AG08396 (cell line): ENCODE results near the gene CDC73.
"Not testable (repeated sequence)": the region's sequence is repeated elsewhere in the genome, so short reads cannot be mapped to it uniquely, and the experiment has no call there.

ENCODE experiments used
- DNase-seq: peaks from one replicate; pipeline ENCODE4 v3.0.0; 2012; ENCODE audit warnings: low spot score, mixed read lengths

The CDC73 gene

GRCh38 chr1:193114485-193115095, 7.2 kb upstream of the CDC73 start:
- DNase-seq, result no peak

- peak; percentile 83 for DNase-seq
Measured at GRCh38 chr1:193115629-193116227, 6.1 kb upstream of the CDC73 start.

GRCh38 chr1:193117167-193117566, 4.7 kb upstream of the CDC73 start:
- DNase-seq, result not testable (repeated sequence)

- no peak for DNase-seq
Measured at GRCh38 chr1:193118194-193118593, 3.6 kb upstream of the CDC73 start.

- no peak for DNase-seq
Measured at GRCh38 chr1:193118803-193119730, 2.8 kb upstream of the CDC73 start.

- DNase-seq, result no peak
Measured at GRCh38 chr1:193120604-193121166, 1.1 kb upstream of the CDC73 start.

- no peak for DNase-seq
Measured at GRCh38 chr1:193123751-193124150, 1.9 kb downstream of the CDC73 start.

- no peak for DNase-seq
Measured at GRCh38 chr1:193125369-193125768, 3.5 kb downstream of the CDC73 start.

- no peak for DNase-seq
Measured at GRCh38 chr1:193131266-193131860, 9.5 kb downstream of the CDC73 start.

GRCh38 chr1:193140254-193140653, 18.4 kb downstream of the CDC73 start:
- DNase-seq, result no peak

GRCh38 chr1:193141804-193142203, 20.0 kb downstream of the CDC73 start:
- DNase-seq, result no peak

GRCh38 chr1:193142409-193142808, 20.6 kb downstream of the CDC73 start:
- DNase-seq, result no peak

- no peak for DNase-seq
Measured at GRCh38 chr1:193143285-193143684, 21.5 kb downstream of the CDC73 start.

GRCh38 chr1:193144361-193144938, 22.6 kb downstream of the CDC73 start:
- no peak for DNase-seq

- DNase-seq, result no peak
Measured at GRCh38 chr1:193144999-193145398, 23.2 kb downstream of the CDC73 start.

GRCh38 chr1:193156117-193156821, 34.4 kb downstream of the CDC73 start:
- no peak for DNase-seq

- DNase-seq, result no peak
Measured at GRCh38 chr1:193156822-193157142, 35.0 kb downstream of the CDC73 start.

GRCh38 chr1:193157360-193157759, 35.5 kb downstream of the CDC73 start:
- no peak for DNase-seq

- DNase-seq, result no peak
Measured at GRCh38 chr1:193176113-193176512, 54.3 kb downstream of the CDC73 start.

GRCh38 chr1:193176788-193177187, 55.0 kb downstream of the CDC73 start:
- DNase-seq, result no peak

- DNase-seq, result no peak
Measured at GRCh38 chr1:193179094-193179493, 57.3 kb downstream of the CDC73 start.
